ENCODE results near the gene CERS1.

Gene CERS1

DNA sequence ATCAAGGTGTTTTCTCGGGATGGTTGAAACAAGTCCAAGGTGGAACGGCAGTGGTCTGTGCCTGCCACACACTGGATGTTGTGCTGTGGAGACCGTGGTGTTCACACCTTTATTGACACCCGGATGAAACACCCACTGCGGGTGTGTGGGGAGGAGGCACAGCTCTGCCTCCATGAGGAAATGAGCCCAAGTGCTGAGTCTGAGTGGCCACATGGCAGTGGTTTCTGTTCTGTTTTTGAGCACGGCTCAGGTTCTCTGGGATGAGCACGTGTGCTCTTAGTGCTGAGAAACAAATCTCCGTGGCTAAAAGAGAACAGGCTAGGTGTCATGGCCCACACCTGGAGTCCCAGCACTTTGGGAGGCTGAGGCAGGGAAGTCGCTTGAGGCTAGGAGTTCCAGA lies 34.7 kb downstream of the CERS1 start:
- CTCF ChIA-PET = interaction anchor here (8.1 kb wide), 1 partner anchor 14 kb away, joined by 60 read pairs; no protein-coding TSS in a partner anchor
- TF ChIP-seq, protein P1, sequence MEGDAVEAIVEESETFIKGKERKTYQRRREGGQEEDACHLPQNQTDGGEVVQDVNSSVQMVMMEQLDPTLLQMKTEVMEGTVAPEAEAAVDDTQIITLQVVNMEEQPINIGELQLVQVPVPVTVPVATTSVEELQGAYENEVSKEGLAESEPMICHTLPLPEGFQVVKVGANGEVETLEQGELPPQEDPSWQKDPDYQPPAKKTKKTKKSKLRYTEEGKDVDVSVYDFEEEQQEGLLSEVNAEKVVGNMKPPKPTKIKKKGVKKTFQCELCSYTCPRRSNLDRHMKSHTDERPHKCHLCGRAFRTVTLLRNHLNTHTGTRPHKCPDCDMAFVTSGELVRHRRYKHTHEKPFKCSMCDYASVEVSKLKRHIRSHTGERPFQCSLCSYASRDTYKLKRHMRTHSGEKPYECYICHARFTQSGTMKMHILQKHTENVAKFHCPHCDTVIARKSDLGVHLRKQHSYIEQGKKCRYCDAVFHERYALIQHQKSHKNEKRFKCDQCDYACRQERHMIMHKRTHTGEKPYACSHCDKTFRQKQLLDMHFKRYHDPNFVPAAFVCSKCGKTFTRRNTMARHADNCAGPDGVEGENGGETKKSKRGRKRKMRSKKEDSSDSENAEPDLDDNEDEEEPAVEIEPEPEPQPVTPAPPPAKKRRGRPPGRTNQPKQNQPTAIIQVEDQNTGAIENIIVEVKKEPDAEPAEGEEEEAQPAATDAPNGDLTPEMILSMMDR (IDR thresholded peaks at IDR 0.05; ENCODE audit: control extremely low read depth, extremely low read depth, low read depth, missing control alignments) = no peak
- DNase-seq (ENCODE audit: extremely low spot score) = no peak
- POLR2A ChIA-PET = no interaction called here

DNA sequence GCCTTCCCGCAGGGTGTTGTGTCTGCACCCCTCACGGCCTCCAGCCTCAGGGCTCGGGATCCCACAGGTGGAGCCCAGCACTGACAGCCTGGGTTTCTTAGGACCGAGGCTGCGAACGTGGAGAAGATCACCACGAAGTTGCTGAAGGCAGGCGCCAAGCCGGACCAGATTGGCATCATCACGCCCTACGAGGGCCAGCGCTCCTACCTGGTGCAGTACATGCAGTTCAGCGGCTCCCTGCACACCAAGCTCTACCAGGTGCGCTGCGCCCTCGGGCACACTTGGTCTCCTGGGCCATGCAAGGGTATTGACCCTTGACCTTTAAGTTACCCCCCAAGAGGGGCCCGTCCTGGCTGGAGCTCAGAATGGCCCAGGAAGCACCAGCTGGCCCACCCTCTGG lies 35.2 kb downstream of the CERS1 start:
- DNase-seq (ENCODE audit: extremely low spot score) = no peak
- TF ChIP-seq, protein P1 (IDR thresholded peaks at IDR 0.05; ENCODE audit: control extremely low read depth, extremely low read depth, low read depth, missing control alignments) = no peak
- ChIA-PET CTCF (interaction anchor here (8.1 kb wide), 1 partner anchor 13 kb away, joined by 60 read pairs; no protein-coding TSS in a partner anchor), POLR2A (no interaction called here)

DNA sequence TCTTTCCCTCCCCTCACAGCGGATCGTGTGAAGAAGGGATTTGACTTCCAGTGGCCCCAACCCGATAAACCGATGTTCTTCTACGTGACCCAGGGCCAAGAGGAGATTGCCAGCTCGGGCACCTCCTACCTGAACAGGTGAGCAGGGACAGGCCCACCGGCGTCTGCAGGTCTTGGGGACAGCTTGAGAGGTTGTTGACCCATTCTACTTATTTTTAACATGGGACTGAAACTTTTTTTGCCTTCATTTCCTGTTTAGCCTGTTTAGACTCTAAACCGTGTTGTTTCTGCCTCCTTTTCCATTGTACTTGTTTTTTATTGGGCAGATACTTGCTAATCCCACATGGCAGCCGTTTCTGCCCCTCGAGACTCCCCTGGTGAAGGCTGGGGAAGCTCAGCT lies 35.7 kb downstream of the CERS1 start:
- ChIA-PET POLR2A (no interaction called here), CTCF (interaction anchor here (8.1 kb wide), 1 partner anchor 13 kb away, joined by 60 read pairs; no protein-coding TSS in a partner anchor)
- TF ChIP-seq, protein P1 (IDR thresholded peaks at IDR 0.05; ENCODE audit: control extremely low read depth, extremely low read depth, low read depth, missing control alignments) = no peak
- no peak for DNase-seq (ENCODE audit: extremely low spot score)

DNA sequence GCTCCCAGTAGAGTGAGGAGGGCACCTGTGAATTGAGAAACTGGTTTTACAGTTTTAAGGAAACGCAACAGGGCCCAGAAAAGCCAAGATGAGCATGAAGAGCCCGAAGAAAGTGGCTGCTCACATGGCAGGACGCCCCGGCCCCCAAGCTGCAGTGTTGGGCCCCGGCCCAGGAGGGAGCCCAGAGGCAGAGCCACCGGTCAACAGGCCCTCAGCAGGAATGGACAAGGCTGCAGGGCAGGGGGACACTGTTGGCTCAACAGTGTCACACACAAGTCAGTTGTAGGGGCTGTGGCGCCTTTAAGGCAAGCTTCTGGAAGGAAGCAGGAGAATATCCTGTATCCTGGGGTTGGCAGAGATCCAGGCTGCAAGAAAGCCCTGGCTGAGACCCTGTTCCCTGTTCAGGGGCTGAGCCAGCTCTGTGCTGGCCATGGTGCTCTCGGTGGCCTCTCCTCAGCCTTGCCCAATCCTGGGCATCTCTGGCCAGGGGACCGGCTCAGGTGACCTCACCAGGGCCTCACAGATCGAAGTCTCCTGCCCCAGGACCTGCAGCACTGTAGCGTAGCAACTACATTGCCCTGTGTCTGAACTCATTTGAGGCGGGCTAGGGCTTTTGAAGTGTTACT lies 36.2 kb downstream of the CERS1 start:
- no peak for DNase-seq (ENCODE audit: extremely low spot score)
- CTCF ChIA-PET = interaction anchor here (8.1 kb wide), 1 partner anchor 12 kb away, joined by 60 read pairs; no protein-coding TSS in a partner anchor
- POLR2A ChIA-PET = no interaction called here
- TF ChIP-seq, protein P1 (IDR thresholded peaks at IDR 0.05; ENCODE audit: control extremely low read depth, extremely low read depth, low read depth, missing control alignments) = no peak

DNA sequence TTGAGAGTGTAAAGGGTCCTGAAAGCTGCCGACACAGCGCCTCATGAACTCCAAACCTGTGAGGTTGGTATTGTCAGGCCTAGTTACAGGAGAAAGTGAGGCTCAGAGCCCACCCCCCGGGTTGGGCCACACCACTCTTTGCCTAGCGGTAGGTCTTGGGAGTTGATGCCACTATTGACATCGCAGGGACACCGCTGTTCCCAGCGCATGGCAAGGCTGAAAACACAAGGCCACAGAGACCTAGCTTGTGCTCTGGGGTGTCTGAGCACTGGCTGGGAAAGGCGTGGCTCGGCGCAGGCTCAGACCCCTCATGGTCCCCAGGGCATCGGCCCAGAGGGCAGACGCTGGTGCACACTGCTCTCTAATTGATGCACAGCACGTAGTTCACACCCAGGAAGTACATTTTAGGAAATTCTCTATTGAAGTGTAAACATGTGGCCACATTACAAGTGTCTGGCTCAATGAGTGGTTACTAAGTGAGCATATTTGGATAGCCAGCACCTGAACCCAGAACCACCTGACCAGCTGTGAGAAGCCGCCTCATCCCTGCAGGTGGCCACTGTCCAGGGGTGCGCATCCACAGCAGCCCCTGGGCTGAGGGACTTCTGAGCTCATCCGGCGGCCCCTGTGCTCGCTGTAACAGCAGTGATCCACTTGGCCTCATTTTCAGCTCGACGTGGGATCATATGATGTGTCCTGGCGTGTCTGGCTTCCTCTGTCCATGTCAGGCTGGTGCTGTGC lies 36.9 kb downstream of the CERS1 start:
- ChIA-PET CTCF (interaction anchor here (1.8 to 8.1 kb wide), 2 partner anchors 11 to 18 kb away, joined by 4 to 60 read pairs; no protein-coding TSS in a partner anchor), POLR2A (no interaction called here)
- DNase-seq (ENCODE audit: extremely low spot score) = no peak
- TF ChIP-seq, protein P1 (IDR thresholded peaks at IDR 0.05; ENCODE audit: control extremely low read depth, extremely low read depth, low read depth, missing control alignments) = no peak

DNA sequence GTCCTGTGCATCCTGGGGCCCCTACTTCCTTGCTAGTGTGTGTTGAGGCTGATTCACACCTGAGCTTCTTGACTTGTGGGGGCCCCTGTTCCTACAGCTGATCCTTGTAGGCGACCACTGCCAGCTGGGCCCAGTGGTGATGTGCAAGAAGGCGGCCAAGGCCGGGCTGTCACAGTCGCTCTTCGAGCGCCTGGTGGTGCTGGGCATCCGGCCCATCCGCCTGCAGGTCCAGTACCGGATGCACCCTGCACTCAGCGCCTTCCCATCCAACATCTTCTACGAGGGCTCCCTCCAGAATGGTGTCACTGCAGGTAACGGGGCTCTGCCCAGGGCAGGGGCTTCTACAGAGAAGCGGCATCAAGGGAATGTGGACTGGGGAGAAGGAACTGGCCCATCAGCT lies 38.7 kb downstream of the CERS1 start:
- POLR2A ChIA-PET = no interaction called here

More for the DNA sequence above, 38.7 kb downstream of the CERS1 start:
- TF ChIP-seq, protein P1 (IDR thresholded peaks at IDR 0.05; ENCODE audit: control extremely low read depth, extremely low read depth, low read depth, missing control alignments) = no peak
- no peak for DNase-seq (ENCODE audit: extremely low spot score)
- CTCF ChIA-PET = interaction anchor here (1.1 to 8.1 kb wide), 3 partner anchors 9 to 394 kb away, joined by 3 to 60 read pairs (median 30); no protein-coding TSS in a partner anchor

Measured in GM10248 (cell line).